ENCODE measurements around the gene CBFA2T3. TPM values are rescaled to one million over a fixed set of nuclear protein-coding genes. Genes with fewer than 3 reads are reported as not detected.

Gene CBFA2T3
- total RNA-seq, 8 experiments from 2014 or later = 0.41 to 3.4 (median 1.2) TPM

DNA sequence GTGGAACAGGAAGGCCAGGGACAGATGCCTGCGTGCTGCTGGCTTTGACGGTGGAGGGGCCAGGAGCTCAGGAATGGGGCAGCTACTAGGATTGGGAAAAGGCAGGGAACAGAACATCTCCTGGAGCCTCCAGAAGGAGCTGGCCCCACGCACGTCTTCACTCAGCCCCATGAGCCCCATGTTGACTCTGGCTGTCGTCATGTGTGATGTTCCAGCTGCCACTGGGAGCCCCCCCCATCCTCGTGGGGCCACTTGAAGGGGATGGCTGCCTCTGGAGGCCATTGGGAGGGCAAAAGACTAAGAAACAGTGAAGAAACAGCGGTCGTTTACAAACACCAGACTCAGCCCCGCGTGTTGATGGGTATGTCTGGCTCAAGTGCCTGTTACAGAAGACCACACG, 146.7 kb downstream of the CBFA2T3 start:
- no peak for ATAC-seq (replicated peaks in 6 of 8)
- Histone ChIP-seq H3K27ac (no peak overlapping the region), H3K4me3 (no peak overlapping the region), H3K4me1 (replicated peaks in 1 of 2) (no peaks in the 10 kb centered on the region)
- 67 to 90% (median 80%) methylated on average over 2 to 5 of the region's 11 CpGs; no CpG with 5 or more reads in 5 of the 10 experiments for WGBS, 10 experiments
- in situ Hi-C loops (cut with MboI; ENCODE audit: low pct_unique_long_range_greater_than_20kb in 2 of 9, low sequenced_read_pairs in 9 of 9, unreplicated experiment in 9 of 9) = no loop called here

DNA sequence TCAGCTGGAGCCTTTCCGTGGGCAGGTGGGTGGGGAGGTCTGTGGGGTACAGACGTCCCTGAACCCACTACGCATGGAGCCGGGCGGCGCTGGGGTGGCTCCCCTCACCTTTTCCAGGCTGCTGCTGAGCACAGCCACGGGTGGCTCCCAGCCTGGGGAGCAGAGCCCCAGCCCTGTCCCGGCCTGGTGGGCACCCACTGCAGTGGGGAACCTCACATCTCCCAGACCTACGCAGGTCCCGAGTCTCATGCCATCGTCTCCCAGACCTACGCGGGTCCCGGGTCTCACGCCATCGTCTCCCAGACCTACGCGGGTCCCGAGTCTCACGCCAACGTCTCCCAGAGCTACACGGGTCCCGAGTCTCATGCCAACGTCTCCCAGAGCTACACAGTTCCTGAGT, 148.3 kb downstream of the CBFA2T3 start:
- ATAC-seq (replicated peaks in 6 of 8) = no peak
- H3K27ac ChIP-seq = no peak overlapping the region
- 40 to 80% methylated on average over 1 to 3 of the region's 24 CpGs; no CpG with 5 or more reads in 8 of the 10 experiments for WGBS, 10 experiments
- H3K4me1 ChIP-seq (replicated peaks in 1 of 2) = no peaks in the 10 kb centered on the region
- no peak overlapping the region for H3K4me3 ChIP-seq
- in situ Hi-C loops (cut with MboI; ENCODE audit: low pct_unique_long_range_greater_than_20kb in 2 of 9, low sequenced_read_pairs in 9 of 9, unreplicated experiment in 9 of 9) = no loop called here

- in situ Hi-C loops (cut with MboI; ENCODE audit: low pct_unique_long_range_greater_than_20kb in 2 of 9, low sequenced_read_pairs in 9 of 9, unreplicated experiment in 9 of 9) = no loop called here
- no peak for ATAC-seq (replicated peaks in 6 of 8)
- Histone ChIP-seq H3K4me1 (replicated peaks in 1 of 2) (no peaks in the 10 kb centered on the region), H3K27ac (no peak overlapping the region), H3K4me3 (no peak overlapping the region)
- WGBS, 10 experiments = 83 to 100% (median 87%) methylated on average over 1 to 4 of the region's 21 CpGs; no CpG with 5 or more reads in 7 of the 10 experiments
Observed at GRCh38 chr16:88827727-88828126, 149.3 kb downstream of the CBFA2T3 start.

- ATAC-seq (replicated peaks in 6 of 8) = peak in 2 of 8 experiments; percentile 6 to 8
- WGBS, 10 experiments = no CpG with 5 or more reads among the region's 26 CpGs
- Histone ChIP-seq H3K4me1 (replicated peaks in 1 of 2) (no peaks in the 10 kb centered on the region), H3K4me3 (no peak overlapping the region), H3K27ac (no peak overlapping the region)
- in situ Hi-C loops (cut with MboI; ENCODE audit: low pct_unique_long_range_greater_than_20kb in 2 of 9, low sequenced_read_pairs in 9 of 9, unreplicated experiment in 9 of 9) = no loop called here
Observed at GRCh38 chr16:88826070-88826840, 150.8 kb downstream of the CBFA2T3 start.

- Histone ChIP-seq H3K4me3 (no peak overlapping the region), H3K27ac (no peak overlapping the region), H3K4me1 (replicated peaks in 1 of 2) (no peaks in the 10 kb centered on the region)
- no CpG with 5 or more reads among the region's 12 CpGs for WGBS, 10 experiments
- in situ Hi-C loops (cut with MboI; ENCODE audit: low pct_unique_long_range_greater_than_20kb in 2 of 9, low sequenced_read_pairs in 9 of 9, unreplicated experiment in 9 of 9) = no loop called here
- no peak for ATAC-seq (replicated peaks in 6 of 8)
Observed at GRCh38 chr16:88825146-88825545, 151.9 kb downstream of the CBFA2T3 start.

Other genes starting within 250 kb of the CBFA2T3 start
- 100 to 1,000 TPM in 3 of 8 experiments, 10 to 100 TPM in 1, 1 to 10 TPM in 4; 2.2 to 163 (median 22.9) TPM for gene PIEZO1, start 192.0 kb downstream of the CBFA2T3 start, total RNA-seq
- gene CDT1, start 173.4 kb downstream of the CBFA2T3 start, total RNA-seq = 10 to 100 TPM in 3 of 8 experiments, 1 to 10 TPM in 4, under 1 TPM in 1; 0.71 to 18.2 (median 3.9) TPM
- gene APRT, start 165.3 kb downstream of the CBFA2T3 start, total RNA-seq = 100 to 1,000 TPM in 3 of 8 experiments, 10 to 100 TPM in 5; 30.2 to 241 (median 65.9) TPM
- 10 to 100 TPM in 5 of 8 experiments, 1 to 10 TPM in 3; 4.9 to 45.6 (median 17.4) TPM for gene GALNS, start 120.3 kb downstream of the CBFA2T3 start, total RNA-seq
- 10 to 100 TPM; 31.5 to 93.6 (median 52.3) TPM for gene TRAPPC2L, start 120.1 kb downstream of the CBFA2T3 start, total RNA-seq
- gene PABPN1L, start 110.5 kb downstream of the CBFA2T3 start, total RNA-seq = under 1 TPM in 4 of 8 experiments, not detected in 4; 0.14 to 0.80 (median 0.48) TPM
- gene ACSF3, start 116.6 kb upstream of the CBFA2T3 start, total RNA-seq = 10 to 100 TPM in 6 of 8 experiments, 1 to 10 TPM in 2; 7.7 to 39.8 (median 13.8) TPM
- gene CDH15, start 194.5 kb upstream of the CBFA2T3 start, total RNA-seq = under 1 TPM in 6 of 8 experiments, not detected in 2; 0.11 to 0.38 (median 0.22) TPM
- gene SLC22A31, start 223.3 kb upstream of the CBFA2T3 start, total RNA-seq = 1 to 10 TPM in 1 of 8 experiments, under 1 TPM in 4, not detected in 3; 0.15 to 1.3 (median 0.71) TPM
- gene ZNF778, start 240.5 kb upstream of the CBFA2T3 start, total RNA-seq = 10 to 100 TPM in 1 of 8 experiments, 1 to 10 TPM in 7; 6.8 to 14.7 (median 9.0) TPM

All from motor neuron (in vitro differentiated cells).